HL-60/S4 treated with retinoic acid at 250 ng/mL for 4 days and 3 days (cell line): ENCODE measurements around the gene RNF166.

Experiments
- in situ Hi-C: fragments of 300-500 bp; cut with MboI; formaldehyde crosslinking; loops from 2 replicates; pipeline ENCODE4 v1.7.0; 2022; ENCODE audit warnings: low sequenced_read_pairs

Gene RNF166

DNA sequence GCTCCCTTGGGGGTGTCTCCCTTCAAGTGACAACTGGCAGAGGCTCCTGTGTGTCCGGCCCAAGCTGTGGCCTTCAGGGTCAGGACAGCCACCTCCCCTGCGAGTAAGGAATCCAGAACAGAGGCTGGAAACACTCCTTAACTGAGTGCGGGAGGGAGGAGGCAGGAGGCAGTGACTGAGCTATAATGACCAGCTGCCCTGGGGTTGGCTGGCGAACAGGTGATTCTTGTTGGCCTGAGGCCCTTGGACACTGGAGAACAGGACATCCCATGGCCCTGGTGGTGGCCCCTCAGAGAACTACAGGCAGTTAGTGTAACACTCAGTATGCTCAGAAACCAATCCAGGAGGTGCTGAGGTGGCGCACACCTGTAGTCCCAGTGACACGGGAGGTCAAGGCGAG, 10.5 kb downstream of the RNF166 start:
- in situ Hi-C loops, result no loop called here

DNA sequence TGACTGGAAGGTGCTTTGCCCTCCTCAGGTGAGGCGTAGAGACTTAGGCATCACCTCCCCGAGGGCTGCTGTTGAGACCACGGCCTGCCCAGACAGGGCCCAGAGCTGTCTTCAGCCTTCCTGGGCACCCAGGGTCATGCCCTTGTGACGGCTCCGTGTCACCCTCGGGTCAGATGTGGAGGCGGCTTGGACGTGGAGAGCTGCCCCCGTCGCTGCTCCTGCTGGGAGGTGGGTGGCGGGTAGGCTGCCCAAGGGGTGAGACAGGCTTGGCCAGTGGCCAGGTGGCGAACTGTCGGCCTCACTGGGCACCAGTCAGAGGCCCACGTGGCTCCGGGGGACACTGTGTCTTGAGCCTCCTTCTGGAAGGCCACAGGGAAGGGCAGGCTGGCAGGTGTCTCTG, 11.0 kb downstream of the RNF166 start:
- in situ Hi-C loops, result no loop called here

DNA sequence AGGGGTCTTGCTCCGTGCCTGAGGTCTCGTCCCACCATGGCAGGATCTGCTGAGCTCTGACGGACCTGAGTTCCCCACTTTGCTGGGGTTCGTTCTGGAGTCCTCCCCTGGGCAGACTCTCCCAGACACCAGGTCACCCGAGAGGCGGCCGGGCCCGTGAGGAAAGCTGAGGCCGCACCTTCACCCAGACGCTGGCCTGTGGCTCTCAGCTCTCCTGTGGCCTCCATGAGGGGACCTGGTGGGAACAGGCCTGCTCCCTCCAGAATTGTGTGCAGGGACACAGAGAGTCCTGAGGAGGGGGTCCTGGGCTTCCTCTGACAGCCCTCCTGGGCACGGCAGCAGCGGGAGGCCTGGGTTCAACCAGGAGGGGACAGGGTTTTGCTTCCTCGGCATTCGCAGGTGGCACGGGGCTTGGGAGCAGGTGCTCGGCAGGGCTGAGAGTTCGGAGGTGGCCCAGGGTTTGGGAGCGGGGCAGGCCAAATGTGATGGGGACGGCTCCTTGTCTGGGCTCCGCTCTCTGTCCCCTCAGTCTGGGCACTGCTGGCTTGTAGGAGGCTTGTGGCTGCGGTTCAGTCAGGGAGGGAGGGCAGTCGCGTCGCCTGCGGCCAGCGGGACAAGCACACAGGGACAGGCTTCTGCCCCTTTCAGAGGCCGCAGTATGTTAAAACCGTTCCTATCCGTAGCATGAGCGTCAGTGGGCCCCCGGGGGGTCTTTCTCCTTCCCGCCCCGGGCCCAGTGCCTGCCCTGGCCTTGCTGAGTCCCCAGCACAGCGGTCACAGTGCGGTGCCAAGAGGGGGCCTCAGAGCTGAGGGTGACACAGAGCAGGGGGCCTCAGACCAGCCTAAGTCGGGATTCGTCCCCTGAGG, 11.8 kb downstream of the RNF166 start:
- in situ Hi-C loops, result no loop called here

DNA sequence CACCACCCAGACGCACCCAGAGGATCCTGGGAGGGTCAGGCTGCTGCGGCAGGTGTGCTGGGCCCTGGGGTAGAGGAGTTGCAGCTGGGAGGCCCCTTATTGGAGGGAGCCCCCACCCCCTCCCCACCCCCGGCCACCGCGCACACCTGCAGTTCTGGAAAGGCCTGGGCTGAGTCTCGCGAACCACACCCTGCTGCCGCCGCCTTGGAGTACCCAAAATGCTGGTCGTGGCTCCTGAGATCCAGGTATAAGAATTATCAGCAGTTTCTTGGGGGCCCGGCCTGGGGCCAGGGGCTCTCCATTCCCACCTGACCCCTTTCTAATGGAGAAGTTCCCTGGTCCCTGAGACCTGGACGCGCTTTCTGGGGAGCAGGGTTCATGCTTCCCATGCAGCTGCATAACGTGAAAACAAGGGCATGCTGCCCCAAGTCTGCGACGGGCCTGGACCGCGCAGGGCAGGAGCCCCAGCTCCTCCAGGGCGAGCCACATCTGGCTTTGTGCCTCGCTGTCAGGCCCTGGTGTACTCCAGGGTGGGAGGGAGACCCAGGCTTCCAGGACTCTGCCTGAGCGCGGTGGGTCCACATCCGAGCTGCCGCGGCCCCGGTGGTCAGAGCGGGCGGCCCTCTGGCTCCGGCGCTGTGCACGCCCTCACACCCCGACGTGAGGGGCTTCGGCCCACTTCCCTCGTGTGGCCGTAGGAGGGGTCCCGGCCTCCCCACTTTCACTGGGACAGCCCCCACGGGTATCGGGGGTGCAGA, 12.6 kb downstream of the RNF166 start:
- in situ Hi-C loops, result no loop called here

DNA sequence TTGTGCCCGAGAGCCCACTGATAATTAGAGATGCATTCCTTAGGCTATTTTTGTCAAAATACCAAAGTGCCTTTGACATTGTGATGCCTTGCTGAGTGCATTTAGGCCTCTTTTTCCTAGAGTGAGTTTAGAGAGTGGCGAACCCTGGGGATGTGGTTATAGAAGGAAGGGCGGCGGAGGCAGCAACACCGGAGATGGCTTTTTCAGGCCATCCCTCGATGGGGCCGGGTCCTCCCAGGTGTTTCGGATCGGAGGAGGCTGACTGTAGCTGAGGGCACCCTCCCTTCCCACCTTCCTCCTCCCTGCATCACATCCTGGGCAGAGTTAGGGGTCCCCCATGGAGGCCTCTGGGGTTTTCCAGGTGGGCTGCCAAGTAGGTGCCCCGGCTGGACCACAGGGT, 13.3 kb downstream of the RNF166 start:
- in situ Hi-C loops, result no loop called here

DNA sequence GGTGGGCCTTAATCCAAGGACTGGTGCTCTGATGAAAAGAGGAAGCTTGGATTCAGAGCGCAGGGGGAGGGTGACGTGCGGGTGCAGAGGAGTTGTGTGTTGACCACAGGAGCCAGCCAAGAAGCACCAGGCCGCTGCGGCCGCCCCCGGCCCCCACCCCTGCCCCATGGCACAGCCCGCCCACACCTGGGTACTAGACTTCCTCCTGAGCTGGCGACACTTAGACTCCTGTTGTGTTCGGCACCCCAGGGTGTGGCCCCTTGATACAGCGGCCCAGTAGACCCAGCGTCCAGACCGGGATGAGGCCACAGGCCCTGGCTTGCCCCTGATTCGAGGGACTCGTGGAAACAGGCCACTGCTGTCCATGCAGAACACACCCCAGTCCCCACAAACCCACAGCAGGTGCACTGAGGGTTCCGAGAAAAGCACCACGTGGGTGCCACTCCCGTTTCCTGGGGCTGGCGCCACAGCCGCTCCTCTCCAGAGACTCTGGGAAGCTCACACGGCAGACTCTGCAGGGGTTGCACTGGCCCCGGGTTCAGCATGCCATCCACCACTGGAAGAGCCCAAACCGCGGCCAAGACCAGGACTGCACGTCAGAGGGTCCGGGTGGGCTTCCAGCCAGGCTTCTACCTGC, 14.2 kb downstream of the RNF166 start:
- in situ Hi-C loops, result no loop called here

DNA sequence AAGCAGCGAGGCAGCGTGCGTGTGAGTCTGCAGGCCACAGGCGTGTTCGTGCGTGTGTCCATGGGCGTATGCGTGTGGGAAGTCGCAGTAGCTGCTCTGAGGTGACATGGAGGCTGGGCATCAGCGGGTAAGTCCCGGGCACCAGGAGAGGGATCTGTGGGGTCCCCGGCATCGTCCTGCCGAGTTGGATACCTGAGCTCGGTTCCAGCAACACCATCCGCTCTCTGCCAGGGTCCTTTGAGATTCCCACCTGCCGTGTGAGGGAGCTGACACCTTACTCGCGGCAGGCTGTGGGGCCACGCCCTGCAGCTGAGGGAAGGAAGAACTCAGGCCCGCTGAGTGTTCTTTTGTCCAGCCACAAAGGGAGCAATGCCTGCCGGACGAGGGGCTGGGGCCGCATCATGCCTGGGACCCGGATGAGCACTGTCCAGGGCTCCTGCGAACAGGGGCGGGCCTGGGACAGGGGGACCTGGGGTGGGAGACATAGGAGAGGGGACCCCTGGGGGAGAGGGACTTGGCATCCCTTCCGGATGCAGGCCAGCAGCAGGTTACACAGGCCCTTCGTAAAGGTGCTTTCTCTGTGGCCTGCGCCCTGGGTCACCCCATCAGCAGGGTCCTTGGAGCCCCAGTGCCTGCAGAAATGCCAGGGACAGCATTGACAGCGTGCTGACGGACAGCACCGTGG, 14.9 kb downstream of the RNF166 start:
- in situ Hi-C loops, result no loop called here

DNA sequence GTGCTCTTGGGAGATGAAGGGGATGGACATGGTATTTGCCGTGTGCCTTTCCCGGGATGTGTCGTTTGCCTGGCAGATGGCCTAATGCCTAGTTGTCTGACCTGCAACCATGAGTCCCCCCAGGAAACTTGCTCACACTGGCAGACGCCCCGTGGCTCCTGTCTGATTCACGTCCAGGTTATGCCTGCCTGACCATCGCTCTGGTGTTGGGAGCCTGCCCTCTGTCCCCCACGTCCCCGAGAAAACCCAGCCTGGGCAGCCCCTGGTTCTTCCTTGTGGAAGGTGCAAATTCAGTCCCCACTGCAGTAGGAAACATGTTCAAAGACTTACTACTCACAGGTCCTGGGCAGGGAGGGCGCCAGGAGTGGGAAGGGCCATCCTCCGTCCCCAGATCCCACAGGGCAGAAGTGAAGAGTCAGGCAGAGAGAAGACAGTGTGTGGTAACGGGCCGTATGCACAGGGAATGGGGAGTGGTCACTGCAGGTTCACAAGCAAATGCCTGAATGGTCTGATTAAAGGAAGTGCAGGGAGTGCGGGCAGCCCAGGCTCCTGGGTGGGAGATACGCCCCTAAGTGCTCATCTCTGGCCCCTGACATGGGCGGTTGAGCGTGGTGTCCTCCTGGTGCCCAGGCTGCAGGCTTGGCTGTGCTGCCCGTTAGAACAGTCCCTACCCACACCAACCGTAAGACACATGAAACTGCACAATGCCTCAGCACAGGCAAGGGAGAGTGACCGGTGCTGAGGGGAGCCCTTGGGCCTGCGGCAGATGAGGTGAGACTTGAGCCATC, 15.7 kb downstream of the RNF166 start:
- in situ Hi-C loops, result no loop called here

DNA sequence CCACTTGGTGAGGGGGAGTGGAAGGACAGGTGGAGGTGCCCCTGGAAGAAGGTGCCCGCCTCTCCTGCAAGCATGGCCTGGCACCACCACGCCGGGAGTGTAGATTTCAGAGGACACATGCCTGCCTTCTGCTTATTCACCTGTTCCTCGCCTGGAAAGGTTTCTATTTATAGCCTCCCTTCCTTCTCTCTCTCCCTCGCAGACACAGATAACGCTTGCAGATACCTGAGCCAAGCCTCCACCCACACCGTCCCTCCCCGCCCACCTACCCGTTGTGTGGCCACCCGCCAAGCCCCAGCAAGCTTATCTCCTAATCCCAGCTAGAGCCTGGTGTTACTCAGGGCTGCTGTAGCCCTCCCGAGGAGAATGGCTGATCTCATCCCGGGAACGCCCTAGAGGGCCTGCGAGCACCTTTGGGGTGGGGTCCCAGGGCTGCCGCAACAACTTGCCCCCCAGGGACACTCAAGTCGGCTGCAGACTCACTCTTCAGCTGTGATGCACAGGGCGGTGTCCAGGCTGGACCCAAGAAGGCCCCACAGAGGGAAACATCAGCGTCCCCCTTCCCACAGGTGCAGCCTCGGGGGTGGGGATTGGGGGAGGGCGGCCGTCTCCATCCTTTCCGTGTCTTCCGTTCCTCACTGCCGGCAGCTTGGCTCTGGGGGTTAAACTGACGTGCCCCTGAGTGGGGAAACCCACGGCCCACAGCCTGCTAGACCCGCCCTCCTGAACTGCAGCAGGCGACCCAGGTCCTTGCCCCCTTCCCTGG, 18.0 kb downstream of the RNF166 start:
- in situ Hi-C loops, result no loop called here

DNA sequence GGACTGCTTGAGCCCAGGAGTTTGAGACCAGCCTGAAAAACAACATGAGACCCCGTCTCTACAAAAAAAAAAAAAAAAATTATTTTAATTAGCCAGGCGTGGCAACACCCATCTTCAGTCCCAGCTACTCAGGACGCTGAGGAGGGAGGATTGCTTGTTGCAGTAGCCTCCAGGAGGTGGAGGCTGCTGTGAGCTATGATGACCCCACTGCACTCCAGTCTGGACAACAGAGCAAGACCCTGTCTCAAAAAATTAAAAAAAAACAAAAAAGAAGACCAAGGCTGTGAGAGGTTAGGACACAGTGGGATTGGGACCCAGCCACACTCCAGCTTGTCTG, 18.6 kb downstream of the RNF166 start:
- in situ Hi-C loops, result no loop called here

DNA sequence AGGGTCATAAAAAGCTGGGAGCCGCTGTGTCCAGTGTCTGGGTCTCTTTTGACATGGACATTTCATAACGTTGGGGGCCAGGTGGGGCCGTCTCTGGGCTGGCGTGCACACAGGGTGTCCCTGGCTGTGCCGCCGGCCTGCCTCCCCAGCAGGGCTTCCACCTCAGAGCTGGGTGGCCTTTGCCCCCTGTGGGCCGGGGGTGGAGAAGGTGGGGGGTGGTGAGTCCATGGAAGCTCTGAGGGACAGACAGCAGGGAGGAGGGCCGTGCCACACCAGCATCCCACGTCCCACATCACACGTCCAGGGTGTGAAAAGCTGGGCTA, 19.0 kb downstream of the RNF166 start:
- in situ Hi-C loops, result no loop called here

DNA sequence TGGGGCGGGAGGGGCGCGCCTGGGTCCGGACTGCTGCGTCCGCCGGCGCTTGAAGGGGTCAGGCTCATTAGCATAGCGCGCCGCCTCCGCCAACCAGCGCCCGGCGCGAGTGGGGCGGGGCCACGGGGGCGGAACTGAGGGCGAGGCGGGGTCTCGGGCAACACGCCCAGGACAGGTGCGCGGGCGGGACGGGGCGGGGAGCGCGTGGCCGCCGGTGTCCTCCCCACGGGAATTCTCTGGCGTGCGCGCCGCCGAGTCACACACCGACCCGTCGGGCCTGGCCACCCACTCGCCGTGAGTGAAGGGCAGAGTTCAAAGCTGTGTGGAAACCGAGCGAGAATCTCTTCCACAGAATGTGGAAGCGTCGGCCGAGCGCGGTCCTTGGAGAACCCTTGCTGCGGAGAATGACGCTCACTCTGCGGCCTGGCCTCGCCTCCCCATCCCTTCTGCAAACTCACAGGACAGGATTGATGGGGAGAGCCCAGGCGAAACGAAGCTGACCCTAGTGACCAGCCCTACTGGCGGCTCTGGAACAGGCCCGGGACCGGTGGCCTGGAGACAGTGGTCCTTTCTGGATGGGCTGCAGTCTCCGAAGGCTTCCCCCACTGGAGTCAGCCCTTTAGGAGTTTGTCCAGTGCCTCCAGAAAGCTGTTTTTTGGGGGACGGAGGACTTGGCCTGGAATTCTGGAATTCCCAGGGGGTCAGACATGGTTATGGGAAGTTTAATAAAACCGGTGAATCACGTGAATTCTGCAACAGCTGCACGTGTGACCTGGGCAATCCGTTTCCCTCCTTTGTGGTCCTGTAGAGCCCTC, 19.6 kb downstream of the RNF166 start, which contains the start of gene SNAI3:
TSS of gene SNAI3 (minus strand) at position 69 of the 815 bp plus-strand sequence. CDS start 101 bp downstream, outside the sequence.
- in situ Hi-C loops, result no loop called here

DNA sequence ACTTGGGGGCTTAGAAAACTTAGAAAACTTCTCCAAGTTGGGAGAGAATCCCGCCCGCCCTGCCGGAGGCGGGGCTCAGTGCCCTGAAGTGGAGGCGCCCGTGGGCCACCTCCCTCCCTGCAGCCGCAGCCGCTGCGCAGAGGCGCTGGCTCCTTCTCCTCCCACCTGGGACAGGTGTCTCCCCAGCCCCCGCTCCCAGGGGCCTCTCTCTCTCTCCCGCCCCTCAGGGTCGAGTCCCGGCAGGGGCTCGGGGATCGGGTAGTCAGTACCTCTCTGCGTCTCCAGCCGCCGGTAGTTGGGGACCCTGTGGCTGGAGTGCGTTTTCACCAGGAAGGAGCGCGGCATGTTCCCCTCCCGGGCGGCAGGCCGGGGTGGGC, 20.2 kb downstream of the RNF166 start:
- in situ Hi-C loops, result no loop called here

DNA sequence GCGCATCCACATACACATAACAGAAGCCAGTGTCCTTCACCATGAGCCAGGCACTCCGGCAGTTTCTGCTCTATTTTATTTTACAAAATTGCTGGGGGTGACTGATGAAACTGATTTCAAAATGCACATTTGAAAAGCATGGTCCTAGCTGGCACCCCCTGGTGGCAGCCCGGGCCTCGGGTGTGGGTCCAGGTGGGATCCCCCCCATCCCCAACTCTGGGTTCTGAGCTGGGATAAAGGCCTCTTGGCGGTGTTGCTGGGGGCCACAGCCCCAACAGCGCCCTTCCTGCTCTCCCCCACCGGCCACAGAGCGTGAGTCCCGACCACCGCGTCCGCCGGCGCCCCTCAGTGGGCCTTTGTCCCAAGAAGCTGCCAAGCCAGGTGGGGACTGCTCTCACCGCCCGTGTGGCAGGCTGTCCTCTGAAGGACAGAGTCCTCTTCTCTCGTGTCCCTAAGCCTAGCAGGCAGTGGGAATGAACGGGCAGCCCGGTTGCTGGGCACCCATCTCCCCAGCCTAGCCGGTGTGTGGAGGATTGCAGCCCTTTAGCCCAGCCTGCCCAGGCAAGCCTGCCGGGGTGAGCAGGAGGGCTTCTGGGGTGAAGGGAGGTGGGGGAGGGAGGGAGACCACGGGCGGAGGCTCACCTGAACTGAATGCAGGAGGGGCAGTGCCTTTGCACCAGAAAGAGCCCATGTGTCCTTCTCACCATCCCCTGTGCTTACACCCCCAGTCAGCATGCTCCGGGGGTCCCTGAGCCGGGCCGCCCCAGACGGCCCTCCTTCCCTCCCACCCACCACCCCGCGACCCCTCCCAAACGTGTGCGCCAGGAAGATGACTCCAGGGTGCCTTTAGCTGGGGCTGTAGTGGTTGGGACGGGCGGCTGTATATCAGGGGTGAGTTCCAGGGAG, 20.8 kb downstream of the RNF166 start:
- in situ Hi-C loops, result no loop called here

DNA sequence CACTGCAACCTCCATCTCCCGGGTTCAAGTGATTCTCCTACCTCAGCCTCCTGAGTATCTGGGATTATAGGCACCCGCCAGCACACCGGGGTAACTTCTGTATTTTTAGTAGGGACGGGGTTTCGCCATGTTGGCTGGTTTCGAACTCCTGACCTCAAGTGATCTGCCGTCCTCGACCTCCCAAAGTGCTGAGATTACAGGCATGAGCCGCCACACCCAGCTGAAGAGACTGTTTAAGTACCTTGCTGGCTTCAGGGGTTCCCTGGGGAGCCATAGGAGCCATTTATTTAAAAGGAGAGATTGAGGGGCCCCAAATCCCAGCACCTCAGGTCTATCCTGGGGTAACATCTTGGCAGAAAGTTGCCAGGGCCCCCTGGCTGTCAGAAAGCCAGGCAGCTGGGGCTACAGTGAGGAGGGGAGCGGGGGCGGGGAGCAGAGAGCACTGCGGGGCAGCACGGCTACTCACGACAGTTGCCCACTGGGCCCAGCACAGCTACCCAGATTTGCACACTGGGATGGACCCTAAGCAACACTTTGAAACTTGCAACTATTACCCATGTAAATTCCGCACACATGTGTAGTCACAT, 21.5 kb downstream of the RNF166 start:
- in situ Hi-C loops, result no loop called here

DNA sequence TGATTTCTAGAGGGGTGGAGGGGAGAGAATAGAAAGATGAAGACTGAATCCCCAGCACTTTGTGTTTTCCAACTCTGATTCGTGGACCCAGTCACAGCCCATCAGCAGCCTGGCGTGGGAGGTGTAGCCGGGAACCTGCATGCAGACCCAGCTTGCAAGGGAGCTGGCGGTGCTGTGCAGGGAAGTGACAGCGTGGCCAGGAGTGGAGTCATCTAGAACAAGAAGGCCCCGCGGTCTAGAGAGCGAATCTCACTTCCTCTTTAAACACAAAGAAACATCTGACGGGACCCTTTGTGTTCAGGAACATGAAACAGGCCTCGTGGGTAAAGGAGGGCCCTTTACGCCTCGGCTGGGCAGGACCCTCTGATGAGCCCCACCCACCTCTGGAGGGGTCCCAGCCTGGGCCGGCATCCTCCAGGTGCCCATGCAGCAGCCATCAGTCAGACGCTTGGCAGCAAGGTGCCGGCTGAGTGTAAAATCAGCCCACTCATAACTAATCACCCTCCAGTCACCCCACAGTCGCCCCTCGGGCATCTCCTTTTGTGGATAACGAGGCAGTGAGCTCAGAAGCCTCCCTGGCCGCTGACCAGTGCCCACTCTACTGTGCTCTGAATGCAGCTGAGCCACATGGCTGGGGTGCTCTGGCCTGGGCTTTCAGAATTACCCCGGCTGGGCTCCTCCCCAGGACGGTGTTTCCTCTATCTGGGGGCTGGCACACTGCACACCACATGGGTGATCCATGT, 24.3 kb downstream of the RNF166 start:
- in situ Hi-C loops, result no loop called here

DNA sequence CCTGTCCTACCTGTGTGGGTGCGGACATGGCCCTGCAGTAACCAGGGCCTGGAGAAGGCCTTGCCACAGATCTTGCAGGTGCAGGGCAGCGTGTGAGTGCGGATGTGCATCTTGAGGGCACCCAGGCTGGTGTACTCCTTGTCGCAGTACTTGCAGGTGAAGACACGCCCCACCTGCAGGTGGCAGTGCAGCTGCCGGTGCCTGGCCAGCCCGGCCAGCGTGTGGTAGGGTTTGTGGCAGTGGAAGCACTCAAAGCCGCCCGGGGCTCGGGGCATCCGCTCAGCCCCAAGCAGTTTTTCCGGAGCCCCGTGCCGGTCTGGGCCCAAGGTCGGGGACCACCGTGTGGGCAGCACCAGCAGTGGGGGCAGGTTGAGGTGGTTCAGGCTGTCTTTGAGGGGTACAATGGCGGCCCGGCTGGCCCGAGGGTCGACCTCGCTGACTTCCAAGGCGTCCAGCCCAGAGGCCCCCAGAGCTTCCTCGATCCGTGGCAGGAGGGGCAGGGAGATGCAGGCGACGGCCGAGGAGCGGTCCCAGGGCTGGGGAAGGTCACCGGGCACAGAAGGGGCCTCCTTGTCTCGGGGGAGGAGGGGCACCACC, 25.0 kb downstream of the RNF166 start:
- in situ Hi-C loops, result no loop called here
